IMR-90 (cell line): ENCODE data around the gene PPP2R1A.

Experiments used
- BHLHE40 ChIP-seq: fragments of 150-350 bp; IDR thresholded peaks from 2 replicates; pipeline ENCODE4 v1.6.1; 2016; ENCODE audit warnings: mild to moderate bottlenecking, low read depth, low read length
- MAFK ChIP-seq: IDR thresholded peaks from 2 replicates; pipeline ENCODE4 v1.6.1; 2012; ENCODE audit warnings: low read depth, low read length, improper control_type of control experiment
- RCOR1 ChIP-seq: IDR thresholded peaks from 2 replicates; pipeline ENCODE4 v1.6.1; 2012; ENCODE audit warnings: mild to moderate bottlenecking, low read length, improper control_type of control experiment; ENCODE audit not compliant: insufficient replicate concordance
- RFX5 ChIP-seq: IDR thresholded peaks from 2 replicates; pipeline ENCODE4 v1.8.0; 2012; ENCODE audit warnings: low read depth, mild to moderate bottlenecking, low read length, moderate library complexity
- USF2 ChIP-seq: fragments of 150-350 bp; IDR thresholded peaks from 2 replicates; pipeline ENCODE4 v1.6.1; 2017; ENCODE audit warnings: mild to moderate bottlenecking, antibody characterized with exemption, low read length, low read depth
- TF ChIP-seq, protein P1 (sequence below): conservative IDR thresholded peaks from 2 replicates; pipeline ENCODE4 v1.5.1; 2012; ENCODE audit warnings: mild to moderate bottlenecking, low read depth, low read length, improper control_type of control experiment

- TF ChIP-seq, protein P1, sequence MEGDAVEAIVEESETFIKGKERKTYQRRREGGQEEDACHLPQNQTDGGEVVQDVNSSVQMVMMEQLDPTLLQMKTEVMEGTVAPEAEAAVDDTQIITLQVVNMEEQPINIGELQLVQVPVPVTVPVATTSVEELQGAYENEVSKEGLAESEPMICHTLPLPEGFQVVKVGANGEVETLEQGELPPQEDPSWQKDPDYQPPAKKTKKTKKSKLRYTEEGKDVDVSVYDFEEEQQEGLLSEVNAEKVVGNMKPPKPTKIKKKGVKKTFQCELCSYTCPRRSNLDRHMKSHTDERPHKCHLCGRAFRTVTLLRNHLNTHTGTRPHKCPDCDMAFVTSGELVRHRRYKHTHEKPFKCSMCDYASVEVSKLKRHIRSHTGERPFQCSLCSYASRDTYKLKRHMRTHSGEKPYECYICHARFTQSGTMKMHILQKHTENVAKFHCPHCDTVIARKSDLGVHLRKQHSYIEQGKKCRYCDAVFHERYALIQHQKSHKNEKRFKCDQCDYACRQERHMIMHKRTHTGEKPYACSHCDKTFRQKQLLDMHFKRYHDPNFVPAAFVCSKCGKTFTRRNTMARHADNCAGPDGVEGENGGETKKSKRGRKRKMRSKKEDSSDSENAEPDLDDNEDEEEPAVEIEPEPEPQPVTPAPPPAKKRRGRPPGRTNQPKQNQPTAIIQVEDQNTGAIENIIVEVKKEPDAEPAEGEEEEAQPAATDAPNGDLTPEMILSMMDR = no peak
- TF ChIP-seq MAFK (no peak), BHLHE40 (no peak), RFX5 (no peak), RCOR1 (no peak), USF2 (no peak)
Observed at GRCh38 chr19:52227196-52227940, 37.5 kb downstream of the PPP2R1A start.
